Calu3 (cell line): Measurements from ENCODE around the gene CNTROB. TPM values are rescaled to one million over a fixed set of nuclear protein-coding genes. Genes with fewer than 3 reads are reported as not detected.

ENCODE experiments used
- BruUV-seq: library from RNA; stranded (reverse); fragments of 400-500 nt; replicated peaks from 2 replicates; lab custom pipeline; 2021; lab: Mats Ljungman, UMichigan
- CTCF ChIA-PET: fragments of 300-600 bp; sonication (Branson Sonifier 250); formaldehyde crosslinking; loops from one replicate; lab custom pipeline; 2022; ENCODE audit warnings: antibody characterized with exemption; lab: Charles Lee
- DNase-seq: peaks from one replicate; pipeline ENCODE4 v3.0.0; 2022
- H3K27ac Mint-ChIP-seq: one replicate; pipeline ENCODE4 v1.8.0; 2022; ENCODE audit warnings: mixed read lengths; ENCODE audit not compliant: unreplicated experiment
- H3K27me3 Mint-ChIP-seq: one replicate; pipeline ENCODE4 v1.8.0; 2022; ENCODE audit warnings: mixed read lengths; ENCODE audit not compliant: unreplicated experiment
- H3K36me3 Mint-ChIP-seq: one replicate; pipeline ENCODE4 v1.8.0; 2022; ENCODE audit warnings: mild to moderate bottlenecking, moderate library complexity, mixed read lengths; ENCODE audit not compliant: insufficient read depth, unreplicated experiment
- H3K4me1 Mint-ChIP-seq: one replicate; pipeline ENCODE4 v1.8.0; 2022; ENCODE audit warnings: mild to moderate bottlenecking, low read depth, mixed read lengths; ENCODE audit not compliant: unreplicated experiment
- H3K4me3 Mint-ChIP-seq: one replicate; pipeline ENCODE4 v1.8.0; 2022; ENCODE audit warnings: mild to moderate bottlenecking, low read depth, moderate library complexity, mixed read lengths; ENCODE audit not compliant: unreplicated experiment
- H3K9me3 Mint-ChIP-seq: one replicate; pipeline ENCODE4 v1.8.0; 2022; ENCODE audit warnings: low read depth, mixed read lengths; ENCODE audit not compliant: unreplicated experiment
- intact Hi-C: fragments of 100-400 bp; cut with micrococcal nuclease; formaldehyde crosslinking; loops from one replicate; pipeline ENCODE4 v1.10.0; 2022; ENCODE audit not compliant: unreplicated experiment
- total RNA-seq: library from RNA; stranded (reverse); gene quantifications from 2 replicates; pipeline ENCODE4 v1.2.3, GENCODE V29; 2022
- TF ChIP-seq, protein P1 (sequence below): fragments of 200-600 bp; IDR thresholded peaks from one replicate; pipeline ENCODE4 v1.8.0; 2022; ENCODE audit warnings: antibody characterized with exemption; ENCODE audit not compliant: unreplicated experiment

CNTROB gene
- total RNA-seq, 1 experiment from 2014 or later: 28.2 TPM

DNA sequence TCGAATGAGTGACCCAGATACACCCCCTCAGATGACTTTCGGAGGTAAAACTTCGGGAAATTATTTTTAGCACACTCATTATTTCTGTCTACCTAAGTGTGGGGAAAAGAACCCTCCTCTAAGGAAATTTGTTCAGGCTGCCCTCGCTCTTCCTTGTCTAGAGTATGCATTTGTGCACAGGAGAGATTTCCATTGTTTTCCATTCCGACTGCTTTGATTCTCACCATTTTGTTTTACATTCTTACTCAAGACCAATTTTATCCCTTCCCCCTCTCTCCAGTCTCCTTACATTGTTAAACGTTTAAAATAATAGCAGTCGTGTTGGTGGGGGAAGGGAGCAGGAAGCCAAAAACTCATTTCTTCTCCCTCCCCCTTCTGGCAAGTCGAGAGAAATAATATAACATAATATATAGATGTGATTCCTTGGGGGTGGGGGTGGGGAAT, 44.9 kb upstream of the CNTROB start:
- H3K4me3 Mint-ChIP-seq: no peak overlapping the region
- H3K9me3 Mint-ChIP-seq: no peaks in the 10 kb centered on the region
- H3K4me1 Mint-ChIP-seq: peaks cover 8% of the 10 kb centered on the region
- no peaks in the 10 kb centered on the region for H3K27me3 Mint-ChIP-seq
- peaks cover 17% of the 10 kb centered on the region for H3K36me3 Mint-ChIP-seq
- no peak overlapping the region for H3K27ac Mint-ChIP-seq
- CTCF ChIA-PET: no interaction called here
- intact Hi-C loops: loop anchor here (10.0 kb wide), 1 partner anchor 48 kb away; the partner anchor contains the start of genes CNTROB and TRAPPC1
- BruUV-seq: TSS peak; percentile 50
- DNase-seq: no peak
- TF ChIP-seq, protein P1, sequence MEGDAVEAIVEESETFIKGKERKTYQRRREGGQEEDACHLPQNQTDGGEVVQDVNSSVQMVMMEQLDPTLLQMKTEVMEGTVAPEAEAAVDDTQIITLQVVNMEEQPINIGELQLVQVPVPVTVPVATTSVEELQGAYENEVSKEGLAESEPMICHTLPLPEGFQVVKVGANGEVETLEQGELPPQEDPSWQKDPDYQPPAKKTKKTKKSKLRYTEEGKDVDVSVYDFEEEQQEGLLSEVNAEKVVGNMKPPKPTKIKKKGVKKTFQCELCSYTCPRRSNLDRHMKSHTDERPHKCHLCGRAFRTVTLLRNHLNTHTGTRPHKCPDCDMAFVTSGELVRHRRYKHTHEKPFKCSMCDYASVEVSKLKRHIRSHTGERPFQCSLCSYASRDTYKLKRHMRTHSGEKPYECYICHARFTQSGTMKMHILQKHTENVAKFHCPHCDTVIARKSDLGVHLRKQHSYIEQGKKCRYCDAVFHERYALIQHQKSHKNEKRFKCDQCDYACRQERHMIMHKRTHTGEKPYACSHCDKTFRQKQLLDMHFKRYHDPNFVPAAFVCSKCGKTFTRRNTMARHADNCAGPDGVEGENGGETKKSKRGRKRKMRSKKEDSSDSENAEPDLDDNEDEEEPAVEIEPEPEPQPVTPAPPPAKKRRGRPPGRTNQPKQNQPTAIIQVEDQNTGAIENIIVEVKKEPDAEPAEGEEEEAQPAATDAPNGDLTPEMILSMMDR: no peak

DNA sequence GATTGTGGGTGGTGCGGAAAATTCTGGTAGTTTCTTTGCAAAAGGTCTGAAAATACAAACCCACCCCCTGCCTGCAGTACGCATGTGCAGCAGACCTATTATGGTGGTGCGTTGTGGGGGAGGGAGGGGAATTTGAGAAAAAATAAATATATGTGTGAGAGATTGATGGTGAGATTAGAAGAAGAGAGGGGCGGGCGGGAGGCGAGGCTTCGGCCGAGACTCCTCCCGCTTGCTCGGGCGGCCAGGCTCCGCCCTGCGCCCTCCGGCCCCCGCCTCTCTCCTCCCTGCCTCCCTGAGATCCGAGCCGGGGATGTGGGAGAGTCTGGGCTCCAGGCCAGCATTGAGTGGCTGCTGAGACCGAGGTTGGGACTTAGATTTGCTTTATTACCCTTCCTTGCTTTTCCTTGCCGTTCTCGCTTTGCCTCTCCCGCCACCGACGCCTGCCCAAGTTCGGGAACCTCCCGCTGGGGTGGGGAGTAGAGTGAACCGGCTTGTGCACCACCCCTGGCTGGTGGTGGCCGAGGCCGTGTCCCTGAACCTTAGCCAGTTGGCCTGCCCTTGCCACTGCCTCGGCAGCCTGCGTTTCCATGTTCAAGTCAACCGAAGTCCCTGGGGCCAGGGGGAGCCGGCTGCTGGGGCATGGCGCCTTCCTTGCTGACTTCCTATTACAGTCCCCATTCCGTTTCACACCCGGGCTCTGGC, 44.4 kb upstream of the CNTROB start:
- Mint-ChIP-seq H3K27ac (no peak overlapping the region), H3K36me3 (peaks cover 17% of the 10 kb centered on the region), H3K4me3 (no peak overlapping the region), H3K27me3 (no peaks in the 10 kb centered on the region), H3K9me3 (no peaks in the 10 kb centered on the region), H3K4me1 (peaks cover 8% of the 10 kb centered on the region)
- DNase-seq: peak; percentile 85
- CTCF ChIA-PET: no interaction called here
- no TSS peak for BruUV-seq
- TF ChIP-seq, protein P1: no peak
- intact Hi-C loops: loop anchor here (10.0 kb wide), 1 partner anchor 47 kb away; the partner anchor contains the start of genes CNTROB and TRAPPC1

DNA sequence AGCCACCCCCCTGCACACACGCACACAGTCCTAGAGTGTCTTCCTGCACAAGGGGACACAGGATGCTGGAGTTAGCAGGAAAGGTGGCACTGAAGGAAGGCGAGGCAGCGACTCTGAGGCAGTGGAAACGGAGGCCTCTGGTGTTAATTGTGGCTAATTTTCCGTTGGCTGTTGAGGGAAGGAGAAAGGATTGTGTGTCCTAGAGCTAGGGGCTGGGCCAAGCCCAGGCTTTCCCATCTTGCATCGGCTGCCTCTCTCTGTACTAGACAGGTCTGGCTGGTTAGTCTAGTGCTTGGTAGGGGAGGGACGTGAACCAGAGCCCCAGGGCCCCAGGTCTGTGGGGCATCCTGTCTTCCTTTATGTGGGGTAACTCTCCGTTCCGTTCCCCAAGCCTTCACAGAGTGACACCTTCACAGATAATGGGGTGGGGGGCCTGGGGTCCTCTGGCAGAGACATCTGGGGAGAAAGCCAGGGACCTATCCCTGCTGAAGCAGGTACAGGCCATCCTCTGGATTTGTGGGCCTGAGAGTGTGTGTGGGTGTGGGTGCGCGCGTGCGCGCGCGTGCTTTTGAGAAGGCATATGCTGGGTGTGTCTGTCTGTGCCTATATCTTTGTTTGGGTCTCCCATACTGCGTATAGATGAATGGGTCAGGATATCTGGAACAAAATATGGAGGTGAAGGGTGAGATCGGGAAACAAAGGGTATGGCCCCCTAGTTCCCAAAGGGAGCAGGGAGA, 43.7 kb upstream of the CNTROB start, which contains the start of gene CHD3:
TSS of gene CHD3 (plus strand) at position 606 of the 737 bp plus-strand sequence. CDS start 212 bp downstream, outside the sequence.
- intact Hi-C loops: loop anchor here (10.0 kb wide), 1 partner anchor 46 kb away; the partner anchor contains the start of genes CNTROB and TRAPPC1
- Mint-ChIP-seq H3K9me3 (no peaks in the 10 kb centered on the region), H3K27ac (no peak within 1 kb of the TSS), H3K4me1 (peaks cover 8% of the 10 kb centered on the region), H3K27me3 (no peaks in the 10 kb centered on the region), H3K36me3 (peaks cover 17% of the 10 kb centered on the region), H3K4me3 (no peak within 1 kb of the TSS)
- TF ChIP-seq, protein P1: no peak
- CTCF ChIA-PET: interaction anchor here (0.9 to 1.2 kb wide), 2 partner anchors 56 to 101 kb away, joined by 3 read pairs; no protein-coding TSS in a partner anchor
- peak; percentile 61 for DNase-seq
- BruUV-seq: no TSS peak

DNA sequence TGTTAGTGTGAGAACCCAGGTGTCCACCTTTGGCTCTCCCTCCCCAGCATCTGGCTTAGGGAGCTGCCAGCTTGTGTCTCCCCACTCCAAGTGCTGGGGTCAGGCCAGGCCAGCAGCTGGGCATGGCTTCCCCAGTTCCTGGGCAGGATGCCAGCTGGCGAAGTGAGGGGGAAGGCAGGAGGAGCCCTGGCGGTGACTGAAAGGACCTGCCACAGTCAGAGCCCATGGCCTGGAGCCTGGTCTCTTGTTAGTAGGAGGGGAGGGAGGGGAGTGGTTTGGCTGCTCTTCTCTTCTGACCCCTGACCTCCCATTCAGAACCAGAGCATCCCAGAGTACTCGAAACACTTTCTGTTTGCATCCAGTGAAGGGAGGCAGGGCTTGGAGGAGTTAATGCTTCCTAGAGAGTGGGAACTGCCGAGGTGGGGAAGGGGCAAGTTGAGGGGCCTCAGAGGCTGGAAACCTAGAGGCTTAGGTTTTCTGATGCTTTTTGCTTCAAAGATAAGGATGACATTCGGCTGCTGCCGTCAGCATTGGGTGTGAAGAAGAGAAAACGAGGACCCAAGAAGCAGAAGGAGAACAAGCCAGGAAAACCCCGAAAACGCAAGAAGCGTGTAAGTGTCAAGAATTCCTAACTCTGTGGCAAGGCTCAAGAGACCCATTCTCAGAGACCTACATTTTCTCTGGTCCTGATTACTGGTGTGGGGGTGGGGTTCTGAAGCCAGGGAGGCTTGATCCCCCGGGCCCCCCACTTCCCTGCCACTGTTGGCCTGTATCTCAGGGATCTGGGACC, 42.6 kb upstream of the CNTROB start:
- Mint-ChIP-seq H3K27ac (no peak overlapping the region), H3K36me3 (peaks cover 10% of the 10 kb centered on the region), H3K27me3 (no peaks in the 10 kb centered on the region), H3K9me3 (no peaks in the 10 kb centered on the region), H3K4me3 (no peak overlapping the region), H3K4me1 (peaks cover 8% of the 10 kb centered on the region)
- CTCF ChIA-PET: interaction anchor here (0.9 to 1.2 kb wide), 2 partner anchors 57 to 100 kb away, joined by 3 read pairs; no protein-coding TSS in a partner anchor
- DNase-seq: peak; percentile 93
- TF ChIP-seq, protein P1: peak; percentile 23
- intact Hi-C loops: loop anchor here (10.0 kb wide), 1 partner anchor 45 kb away; the partner anchor contains the start of genes CNTROB and TRAPPC1
- no TSS peak for BruUV-seq
